Fibroblast of skin of right biceps (primary cell): Measurements from ENCODE around the gene SDS.
A peak's percentile ranks its signal among the peaks of the same experiment; 100 is the strongest.
"Not testable (repeated sequence)": the region's sequence is repeated elsewhere in the genome, so short reads cannot be mapped to it uniquely, and the experiment has no call there.

Source experiments
- DNase-seq: peaks from one replicate; pipeline ENCODE4 v3.0.0-alpha.2; 2013

SDS gene

DNA sequence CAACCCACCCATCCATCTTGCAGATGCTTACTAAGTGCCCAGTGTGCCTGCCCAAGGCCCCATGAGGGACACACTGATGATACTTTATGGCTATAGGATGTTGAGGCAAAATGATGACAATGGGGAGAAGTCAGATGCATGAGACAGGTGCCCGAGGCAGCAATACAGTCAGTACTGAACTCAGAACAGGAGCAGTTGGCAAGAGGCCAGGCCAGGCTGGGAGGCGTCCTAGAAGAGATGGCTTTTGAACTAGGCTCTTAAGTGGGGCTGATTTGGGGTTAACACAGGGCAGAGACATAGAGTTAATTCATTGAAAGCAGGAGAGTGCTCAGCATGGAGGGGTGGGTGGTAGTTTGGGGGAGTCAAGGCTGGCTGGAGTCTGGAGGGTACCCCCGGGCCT is 29.7 kb downstream of the SDS start:
- DNase-seq: no peak

DNA sequence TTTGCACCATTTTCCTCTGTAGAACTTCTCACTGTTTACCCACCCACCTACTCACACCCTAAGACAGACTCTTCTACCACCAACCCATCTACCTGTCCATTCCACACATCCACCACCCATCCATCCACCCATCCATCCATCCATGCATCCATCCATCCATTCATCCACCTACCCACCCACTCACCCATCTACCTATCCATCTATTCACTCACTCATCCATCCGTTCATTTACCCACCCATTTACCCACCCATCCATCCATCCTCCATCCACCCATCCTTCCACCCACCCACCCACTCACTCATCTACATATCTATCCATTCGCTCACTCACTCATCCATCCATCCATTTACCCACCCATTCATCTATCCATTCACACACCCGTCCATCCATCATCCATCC is 30.2 kb downstream of the SDS start:
- DNase-seq: no peak

DNA sequence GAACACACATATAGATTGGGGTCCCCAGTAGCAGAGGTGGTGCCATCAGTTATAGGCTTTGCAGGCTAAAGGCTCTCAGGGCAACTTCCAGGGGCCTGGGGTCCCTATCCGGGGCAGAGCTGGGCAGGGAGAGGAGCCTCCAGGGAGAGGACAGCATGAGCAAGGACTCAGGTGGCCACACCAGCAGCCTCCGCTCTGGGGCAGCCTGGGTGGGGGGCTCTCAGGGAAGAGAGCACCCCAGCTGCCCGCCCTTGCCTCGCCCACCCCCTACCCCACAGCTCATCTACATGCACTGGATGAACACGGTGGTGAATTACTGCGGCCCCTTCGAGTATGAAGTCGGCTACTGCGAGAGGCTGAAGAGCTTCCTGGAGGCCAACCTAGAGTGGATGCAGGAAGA is 31.3 kb downstream of the SDS start:
- no peak for DNase-seq

DNA sequence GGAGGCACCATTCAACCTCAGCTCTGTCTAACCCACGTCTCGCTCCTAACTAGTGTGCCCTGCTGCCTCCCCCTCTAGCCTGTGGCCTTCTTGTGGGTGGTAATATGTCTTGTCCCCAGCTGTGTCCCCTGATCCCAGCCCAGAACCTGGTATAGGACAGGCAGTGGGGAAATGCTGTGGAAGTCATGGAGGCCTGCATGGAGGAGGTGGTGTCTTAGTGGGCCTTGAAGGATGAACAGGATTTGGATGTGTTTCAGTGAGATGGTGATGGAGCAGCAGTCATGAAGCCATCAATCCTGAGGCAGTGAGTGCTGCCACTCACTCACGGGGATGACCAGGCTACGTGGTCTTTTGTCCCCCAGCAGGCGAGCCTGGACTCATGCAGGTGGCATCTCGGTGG is 31.9 kb downstream of the SDS start:
- no peak for DNase-seq

DNA sequence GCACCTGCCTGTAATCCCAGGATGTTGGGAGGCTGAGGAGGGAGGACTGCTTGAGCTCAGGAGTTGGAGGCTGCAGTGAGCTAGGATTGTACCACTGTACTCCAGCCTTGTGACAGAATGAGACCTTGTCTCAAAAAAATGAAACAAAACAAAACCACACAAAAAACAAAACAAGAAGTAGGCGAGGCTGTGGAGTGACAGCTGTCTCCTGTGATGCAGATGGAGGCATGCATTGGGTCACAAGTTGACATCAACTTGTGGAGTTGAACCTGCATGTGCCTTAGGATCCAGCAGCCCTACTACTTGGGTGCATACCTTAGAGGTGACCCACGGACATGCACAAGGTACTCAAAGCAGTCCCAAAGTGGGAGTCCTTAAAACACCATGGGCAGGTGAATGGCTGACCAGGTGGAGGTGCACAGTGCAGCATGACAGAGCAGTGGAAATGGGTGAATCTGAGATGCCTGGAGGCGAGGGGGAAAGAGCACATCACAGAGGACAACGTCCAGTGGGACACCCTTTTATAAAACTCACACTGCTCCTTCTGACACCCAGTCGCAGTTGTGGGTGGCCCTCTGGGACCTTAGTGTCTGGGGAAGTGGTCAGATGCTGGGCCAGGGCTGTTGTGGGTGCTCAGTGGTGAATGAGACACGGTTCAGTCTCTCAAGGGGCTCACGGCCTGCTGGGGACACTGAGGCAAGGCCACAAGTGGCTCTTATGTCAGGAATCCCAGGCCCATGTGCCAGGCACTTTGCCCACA is 32.6 kb downstream of the SDS start:
- no peak for DNase-seq

DNA sequence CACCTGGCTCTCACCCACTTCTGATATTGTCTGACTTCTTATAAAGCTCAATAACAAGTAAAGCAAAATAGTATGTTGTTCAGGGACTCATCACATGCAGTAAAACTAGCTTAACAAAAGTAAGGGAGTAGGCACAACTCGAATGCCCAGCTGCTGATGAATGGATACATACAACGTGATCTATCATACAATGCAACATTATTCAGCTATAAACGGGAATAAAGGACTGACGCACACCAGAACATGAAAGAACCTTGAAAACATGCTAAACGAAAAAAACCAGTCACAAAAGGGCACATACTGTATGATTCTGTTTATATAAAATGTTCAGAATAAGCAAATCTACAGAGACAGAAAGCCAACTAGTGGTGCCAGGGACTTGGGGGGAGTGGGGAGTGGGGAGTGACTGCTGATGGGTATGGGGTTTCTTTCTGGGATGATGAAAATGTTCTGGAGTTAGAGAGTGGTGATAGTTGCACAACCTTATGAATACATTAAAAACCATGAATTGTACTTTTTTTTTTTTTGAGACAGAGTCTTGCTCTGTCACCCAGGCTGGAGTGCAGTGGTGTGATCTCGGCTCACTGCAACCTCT is 34.2 kb downstream of the SDS start:
- no peak for DNase-seq

DNA sequence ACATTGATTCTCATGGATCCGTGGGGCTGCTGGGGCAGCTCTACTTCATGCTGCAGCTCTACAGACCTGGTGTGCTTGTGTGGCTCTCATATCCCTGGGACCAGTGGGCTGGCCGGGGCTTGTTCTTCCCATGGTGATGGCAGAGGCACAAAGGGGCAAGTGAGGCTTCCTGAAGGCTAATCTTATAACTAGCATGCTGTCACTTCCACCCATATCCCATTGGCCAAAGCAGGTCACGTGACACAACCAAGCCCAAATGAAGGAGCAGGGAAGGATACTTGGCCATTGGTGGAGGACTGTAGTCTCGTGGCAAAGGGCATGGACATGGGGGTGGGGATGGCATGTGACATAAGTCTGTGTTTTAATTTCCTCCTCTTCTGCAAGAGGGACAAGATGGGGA is 35.4 kb downstream of the SDS start:
- DNase-seq: no peak

DNA sequence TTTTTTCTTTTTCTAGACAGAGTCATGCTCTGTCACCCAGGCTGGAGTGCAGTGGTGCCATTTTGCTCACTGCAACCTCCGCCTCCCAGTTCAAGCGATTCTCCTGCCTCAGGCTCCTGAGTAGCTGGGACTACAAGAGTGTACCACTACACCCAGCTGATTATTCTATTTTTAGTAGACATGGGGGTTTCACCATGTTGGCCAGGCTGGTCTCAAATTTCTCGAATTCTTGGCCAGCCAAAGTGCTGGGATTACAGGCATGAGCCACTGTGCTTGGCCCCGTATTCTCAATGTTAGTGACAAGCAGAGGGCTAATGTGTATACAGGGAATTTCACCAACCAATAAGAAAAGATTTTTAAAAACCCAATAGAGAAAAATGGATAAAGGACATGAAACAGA is 36.9 kb downstream of the SDS start:
- DNase-seq: peak; percentile 5

DNA sequence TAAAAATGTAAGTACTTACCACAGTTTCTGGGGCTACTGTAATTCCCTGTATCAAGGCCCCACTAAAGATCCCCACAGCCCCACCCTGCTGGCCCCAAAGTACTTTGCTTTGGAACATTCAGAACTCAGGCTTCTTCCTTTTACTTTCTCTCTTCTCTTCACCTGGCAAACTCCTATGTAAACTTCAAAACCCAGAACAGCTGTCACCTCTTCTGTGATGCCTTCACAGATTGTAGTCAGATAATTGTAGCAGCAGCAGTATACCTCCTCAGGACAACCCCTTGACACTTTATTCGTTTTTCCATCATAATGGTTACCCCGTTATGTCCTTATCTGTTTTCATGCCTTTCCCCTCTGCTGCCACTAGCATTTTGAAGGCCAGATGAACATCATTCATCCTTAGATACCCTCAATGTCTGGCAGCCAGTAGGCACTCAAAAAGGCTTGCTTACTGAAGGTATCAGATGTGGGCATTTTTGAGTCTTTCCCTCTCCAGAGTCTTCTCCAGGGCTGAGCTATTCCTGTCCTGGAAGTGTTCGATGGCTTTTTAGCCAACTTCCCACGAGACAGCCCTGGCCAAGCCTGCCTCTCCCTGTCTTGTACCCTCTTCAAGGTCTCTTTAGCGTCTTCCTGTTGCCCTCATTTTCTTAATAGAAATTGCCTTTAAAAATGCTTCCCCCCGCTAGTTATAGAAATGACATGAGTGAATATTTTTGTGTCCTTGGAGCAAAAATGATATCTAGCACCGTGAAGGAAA is 37.9 kb downstream of the SDS start:
- no peak for DNase-seq

DNA sequence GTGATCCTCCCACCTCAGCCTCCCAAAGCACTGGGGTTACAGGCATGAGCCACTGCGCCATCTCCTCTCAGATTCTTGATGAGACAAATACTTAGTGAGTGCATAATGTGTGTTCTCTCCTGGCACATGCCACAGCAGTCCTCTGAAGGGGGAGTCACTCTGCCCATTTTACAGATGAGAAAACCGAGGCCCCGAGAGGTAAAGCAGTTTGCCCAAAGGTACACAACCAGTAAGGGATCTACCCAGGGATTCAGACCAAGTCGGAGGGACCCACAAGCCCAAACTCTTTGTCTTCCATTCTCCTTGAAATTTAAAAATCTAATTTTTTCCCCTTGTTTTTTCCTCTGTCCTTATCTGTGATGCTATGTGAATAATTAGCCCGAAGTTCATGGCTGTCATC is 39.0 kb downstream of the SDS start:
- DNase-seq: no peak

DNA sequence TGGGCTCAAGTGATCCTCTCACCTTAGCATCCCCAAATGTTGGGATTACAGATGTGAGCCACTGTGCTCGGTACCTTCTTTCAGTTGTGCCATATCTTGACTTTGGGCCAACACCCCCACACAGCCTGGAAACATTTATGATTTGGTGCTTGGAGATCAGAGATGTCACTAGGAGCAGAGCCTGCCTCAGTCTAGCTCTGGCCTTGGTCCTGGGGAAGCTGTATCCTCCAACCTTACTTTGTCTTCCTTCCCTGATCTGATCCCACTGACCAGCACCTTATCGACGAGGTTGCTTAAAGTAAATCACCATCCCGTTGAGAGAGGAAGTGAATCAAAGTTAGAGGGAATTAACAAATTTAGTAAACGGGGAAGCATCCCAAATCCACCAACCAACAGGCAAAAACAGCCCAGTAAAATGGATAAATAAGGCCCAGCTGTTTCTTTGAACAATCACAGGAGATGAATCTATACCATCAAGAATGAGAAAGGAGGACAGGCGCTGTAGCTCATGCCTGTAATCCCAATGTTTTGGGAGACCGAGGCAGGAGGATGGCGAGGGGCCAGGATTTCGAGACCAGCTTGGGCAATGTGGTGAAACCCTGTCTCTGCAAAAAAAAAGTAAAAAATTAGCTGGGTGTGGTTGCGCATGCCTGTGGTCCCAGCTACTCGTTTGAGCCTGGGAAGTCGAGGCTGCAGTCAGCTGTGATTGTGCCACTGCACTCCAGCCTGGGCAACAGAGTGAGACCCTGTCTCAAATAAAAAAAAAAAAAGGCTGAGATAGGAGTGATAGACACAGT is 41.9 kb downstream of the SDS start:
- DNase-seq: no peak

DNA sequence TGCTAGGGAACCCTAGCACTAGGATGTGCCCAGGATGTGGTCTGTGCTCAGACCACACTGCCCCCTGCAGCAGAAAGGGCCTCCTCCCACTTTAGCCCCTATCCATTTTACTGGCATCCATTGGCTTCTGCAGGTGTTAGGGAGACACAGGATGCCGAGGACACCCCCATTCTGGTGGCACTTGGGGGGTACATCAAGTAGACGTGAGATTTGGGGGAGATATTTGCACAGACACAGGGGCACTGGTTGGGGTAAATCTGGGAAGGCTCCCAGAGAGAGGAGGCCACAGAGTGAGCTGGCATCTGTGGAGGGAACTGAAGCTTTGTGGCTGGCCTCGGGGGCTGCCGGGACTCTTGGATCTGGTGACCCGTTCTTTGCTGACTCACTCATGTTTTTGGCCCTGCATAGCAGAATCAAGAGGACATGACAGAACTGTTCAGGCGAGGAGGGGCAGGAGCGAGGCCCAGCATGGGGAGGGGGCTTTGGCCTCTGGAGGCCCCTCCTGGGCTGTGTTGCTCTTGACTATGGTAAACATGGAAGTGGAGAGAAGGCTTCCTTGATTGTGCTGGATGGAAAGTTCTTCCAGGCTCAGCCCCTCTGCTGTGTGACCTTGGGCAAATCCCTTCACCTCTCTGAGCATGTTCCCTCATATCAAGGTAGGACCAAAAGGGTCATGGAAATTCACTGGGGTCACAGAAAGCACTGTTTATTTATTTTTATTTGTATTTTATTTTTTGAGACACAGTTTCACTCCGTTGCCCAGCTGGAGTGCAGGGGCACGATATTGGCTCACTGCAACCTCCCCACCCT is 43.5 kb downstream of the SDS start:
- no peak for DNase-seq

DNA sequence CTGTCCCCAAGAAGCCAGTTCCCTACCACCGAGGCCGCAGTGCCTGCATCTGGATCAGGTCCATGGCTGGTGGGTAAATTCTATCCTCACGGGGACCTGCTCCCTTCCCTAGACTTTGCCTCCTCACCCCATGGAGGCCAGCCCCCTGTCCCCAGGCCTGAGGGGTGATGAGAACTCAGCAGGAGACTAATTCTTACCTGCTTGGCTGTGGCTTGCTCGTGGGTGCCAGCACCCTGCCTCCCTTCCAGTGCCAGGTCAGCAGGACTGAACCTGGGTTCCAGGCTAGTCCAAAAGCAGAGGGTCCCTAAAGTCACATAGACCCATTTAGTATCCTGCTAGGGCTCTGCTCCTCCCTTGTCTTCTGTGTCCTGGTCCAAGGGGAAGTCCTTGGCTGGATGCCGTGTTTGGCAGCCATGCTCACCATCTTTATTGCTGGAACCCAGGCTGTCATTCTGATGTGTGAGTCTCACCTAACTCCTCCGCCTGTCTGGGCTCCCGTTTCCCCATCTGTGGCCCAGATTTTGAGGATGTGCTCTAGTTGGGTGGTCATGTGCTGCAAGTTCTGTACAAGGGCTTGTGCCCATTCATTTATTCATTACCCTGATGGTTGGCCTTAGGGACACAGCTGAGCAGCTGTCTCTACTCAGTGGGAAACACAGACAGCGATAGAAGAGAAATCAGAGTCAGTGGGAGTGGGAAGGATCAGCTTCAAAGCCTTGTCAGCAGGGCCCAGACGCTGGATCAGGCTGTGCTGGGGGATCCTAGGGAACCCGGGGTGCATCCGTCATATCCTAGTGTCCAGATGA is 44.4 kb downstream of the SDS start:
- DNase-seq: peak; percentile 23

DNA sequence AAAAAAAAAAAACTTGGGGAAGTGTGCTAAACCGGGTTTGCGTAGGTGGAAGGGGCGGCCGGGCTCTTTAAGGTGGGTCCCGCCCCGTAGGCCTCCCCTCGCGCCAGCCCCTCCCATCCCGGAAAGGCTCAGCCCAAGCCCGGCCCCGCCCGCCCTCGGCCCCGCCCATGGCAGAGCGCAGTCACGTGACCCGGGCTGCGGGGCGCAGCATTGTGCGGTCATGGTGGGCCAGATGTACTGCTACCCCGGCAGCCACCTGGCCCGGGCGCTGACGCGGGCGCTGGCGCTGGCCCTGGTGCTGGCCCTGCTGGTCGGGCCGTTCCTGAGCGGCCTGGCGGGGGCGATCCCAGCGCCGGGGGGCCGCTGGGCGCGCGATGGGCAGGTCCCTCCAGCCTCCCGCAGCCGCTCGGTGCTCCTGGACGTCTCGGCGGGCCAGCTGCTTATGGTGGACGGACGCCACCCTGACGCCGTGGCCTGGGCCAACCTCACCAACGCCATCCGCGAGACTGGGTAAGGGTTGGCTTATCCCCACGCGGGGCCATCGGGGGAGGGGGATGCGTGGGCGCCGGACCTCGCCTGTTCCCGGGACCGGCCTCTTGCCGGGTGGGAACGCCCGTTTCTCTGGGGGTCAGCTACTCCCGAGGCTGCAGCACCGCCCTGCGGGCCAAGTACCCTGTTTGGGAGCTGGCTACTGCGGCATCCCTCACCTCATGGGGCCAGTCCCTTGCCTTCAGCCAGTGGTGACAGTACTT is 45.1 kb downstream of the SDS start, which contains the start of gene PLBD2:
PLBD2 (plus strand) TSS at position 207 of the 752 bp plus-strand sequence; CDS start at position 221, 14 bp downstream.
- DNase-seq: peak; percentile 93

DNA sequence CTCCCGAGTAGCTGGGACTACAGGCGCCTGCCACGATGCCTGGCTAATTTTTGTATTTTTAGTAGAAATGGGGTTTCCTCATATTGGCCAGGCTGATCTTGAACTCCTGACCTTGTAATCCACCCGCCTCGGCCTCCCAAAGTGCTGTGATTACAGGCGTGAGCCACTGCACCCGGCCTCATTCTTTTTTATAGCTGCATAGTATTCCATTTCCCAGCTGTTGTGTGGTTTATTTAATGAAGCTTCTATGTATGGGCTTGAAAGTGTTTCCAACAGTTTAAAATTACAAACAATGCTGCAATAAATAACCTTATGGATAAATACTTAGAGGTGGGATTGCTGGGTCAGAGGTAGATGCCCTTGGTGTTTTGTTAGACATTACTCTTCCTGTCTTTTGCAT is 49.5 kb downstream of the SDS start:
- DNase-seq: not testable (repeated sequence)

DNA sequence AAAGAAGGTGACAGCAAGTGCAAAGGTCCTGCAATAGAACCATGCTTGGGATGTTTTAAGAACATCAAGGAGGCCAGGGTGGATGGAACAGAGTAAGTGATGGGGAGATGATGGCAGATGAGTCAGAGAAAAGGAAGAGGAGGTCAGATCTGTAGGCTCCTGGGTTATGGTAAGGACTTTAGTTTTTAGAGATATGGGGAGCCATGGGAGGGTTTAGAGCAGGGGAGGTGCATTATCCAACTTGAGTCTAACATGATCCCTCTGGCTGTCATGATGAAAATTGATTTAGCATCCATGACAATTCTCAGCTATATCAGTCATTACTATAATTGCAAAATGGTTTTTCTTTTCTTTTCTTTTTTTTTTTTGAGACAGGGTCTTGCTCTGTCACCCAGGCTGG is 52.6 kb downstream of the SDS start:
- DNase-seq: no peak

DNA sequence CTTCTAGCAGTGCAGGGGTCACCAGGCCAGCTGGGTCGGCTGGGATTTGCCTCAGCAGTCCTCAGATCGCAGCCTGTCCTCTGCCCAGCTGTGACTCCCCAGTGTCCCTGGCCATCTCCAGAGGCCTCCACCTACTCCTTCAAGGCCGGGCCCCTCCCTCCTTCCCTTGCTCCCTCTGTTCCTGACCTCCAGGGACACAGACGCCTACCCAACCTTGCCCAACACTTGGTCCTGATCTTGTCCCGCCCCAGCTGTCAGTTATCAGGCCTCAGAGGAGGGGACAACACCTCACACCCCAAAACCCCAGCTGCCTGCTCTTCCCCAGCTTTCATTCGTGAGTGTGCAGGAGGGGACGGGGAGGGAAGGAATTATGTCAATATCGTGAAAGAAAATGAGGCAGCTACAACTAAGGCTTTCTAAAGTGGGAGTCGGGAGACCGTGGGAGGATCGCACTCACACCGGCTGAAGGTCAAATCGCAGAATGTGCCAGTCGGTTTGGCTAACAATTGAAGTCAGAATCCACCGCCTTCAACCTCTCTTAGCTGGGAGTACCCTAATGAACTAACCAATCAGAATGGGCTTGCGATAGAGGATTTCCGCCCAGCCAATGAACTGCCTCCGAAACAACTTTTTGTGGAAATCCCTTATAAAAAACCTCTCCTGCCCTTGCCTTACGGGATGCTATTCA is 54.7 kb downstream of the SDS start:
- DNase-seq: no peak

DNA sequence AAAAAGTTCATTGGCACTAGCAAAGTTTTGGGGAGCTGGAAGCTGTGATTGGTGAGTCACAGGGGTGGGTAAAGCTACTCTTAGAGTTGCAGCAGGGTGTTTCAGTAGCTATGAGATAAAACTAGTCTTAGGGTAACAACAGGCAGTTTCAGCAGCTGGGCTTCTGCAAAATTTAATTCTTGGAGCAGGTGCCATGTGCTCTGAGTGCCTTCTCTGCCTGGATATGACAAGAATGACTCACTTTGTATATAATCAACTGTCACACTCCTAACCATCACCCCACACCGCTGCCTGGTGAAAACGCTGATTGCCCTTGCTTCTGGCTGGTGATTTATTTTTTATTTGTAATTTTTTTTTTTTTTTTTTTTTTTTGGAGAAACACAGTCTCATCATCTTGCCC is 55.8 kb downstream of the SDS start:
- DNase-seq: no peak

DNA sequence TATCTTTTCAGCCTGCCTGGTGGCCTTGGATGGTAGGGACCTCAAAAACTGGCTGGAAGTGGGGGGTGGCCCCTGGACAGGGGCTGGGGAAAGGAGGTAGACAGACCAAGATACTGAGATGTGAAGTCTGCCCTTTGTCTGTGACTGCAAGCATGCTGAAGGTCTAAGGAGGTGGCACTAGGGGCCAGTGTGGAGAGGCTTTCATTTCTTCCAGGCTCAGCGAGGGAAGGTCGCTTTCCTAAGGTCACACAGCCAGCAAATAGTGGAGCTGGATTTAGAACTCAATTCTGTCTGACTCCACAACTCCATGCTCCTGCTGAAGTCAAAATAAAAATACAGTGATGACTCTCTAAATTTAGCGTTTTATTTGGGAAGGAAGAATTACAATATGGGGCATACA is 56.6 kb downstream of the SDS start:
- no peak for DNase-seq

DNA sequence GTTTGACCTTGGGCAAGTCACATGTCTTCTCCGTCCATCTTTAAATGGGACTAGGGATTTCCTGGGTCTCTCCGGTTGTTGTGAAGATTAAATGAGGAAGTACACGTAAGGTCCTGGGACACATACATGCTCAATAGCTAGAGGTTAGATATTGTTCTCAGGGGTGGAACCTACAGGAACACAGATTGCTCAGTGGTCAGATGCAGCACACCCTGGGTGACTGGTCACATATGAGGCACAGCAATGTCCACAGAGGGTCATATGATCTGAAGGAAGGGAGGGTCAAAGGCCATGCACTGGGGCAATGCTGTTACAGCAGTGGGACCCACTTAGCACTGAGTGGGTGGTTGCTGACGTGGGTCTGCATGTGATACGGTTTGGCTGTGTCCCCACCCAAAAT is 57.3 kb downstream of the SDS start:
- DNase-seq: no peak
